ENCODE data around the gene DDA1. TPM values are rescaled to one million over a fixed set of nuclear protein-coding genes. Genes with fewer than 3 reads are reported as not detected.
A peak's percentile ranks its signal among the peaks of the same experiment; 100 is the strongest.

The DDA1 gene
- total and polyA plus RNA-seq, 3 experiments from 2014 or later = 34.7 to 51.1 (median 47.9) TPM

- no peak for DNase-seq
- POLR2A ChIA-PET = no interaction called here
These were observed 15.2 kb downstream of the DDA1 start for GRCh38 chr19:17324357-17325114.

GRCh38 chr19:17325133-17325532 lies 15.8 kb downstream of the DDA1 start:
- H3K4me1 ChIP-seq (ENCODE audit: insufficient read depth, low read length) = peaks cover 9% of the 10 kb centered on the region
- DNase-seq = no peak
- no peaks in the 10 kb centered on the region for H3K36me3 ChIP-seq (ENCODE audit: insufficient read depth, low read length)
- H3K4me3 ChIP-seq (ENCODE audit: low read length) = no peak overlapping the region
- Mint-ChIP-seq H3K9me3 (no peaks in the 10 kb centered on the region), H3K27ac (no peak overlapping the region), H3K4me3 (peak overlapping the region in 1 of 7 donors; percentile 76), H3K4me1 (peaks cover 3 to 25% (median 9%) of the 10 kb centered on the region in 3 donors), H3K27me3 (no peaks in the 10 kb centered on the region), H3K36me3 (peaks cover 0 to 20% (median 2%) of the 10 kb centered on the region in 3 donors)
- CTCF ChIA-PET = interaction anchor here (0.7 to 1.0 kb wide), 2 partner anchors 10 to 16 kb away, joined by 3 to 6 read pairs; partner anchors contain the start of gene DDA1
- H3K9me3 ChIP-seq (ENCODE audit: low read length) = no peaks in the 10 kb centered on the region
- POLR2A ChIA-PET = interaction anchor here (2.0 kb wide), 1 partner anchor 16 kb away, joined by 5 read pairs; the partner anchor contains the start of gene DDA1
- no peak overlapping the region for H3K27ac ChIP-seq (ENCODE audit: low read depth, low read length)
- H3K27me3 ChIP-seq (ENCODE audit: insufficient read depth, low read length, poor library complexity, severe bottlenecking) = no peaks in the 10 kb centered on the region

More at GRCh38 chr19:17324357-17325114, 15.2 kb downstream of the DDA1 start:
- Histone ChIP-seq H3K4me3 (ENCODE audit: low read length) (no peak overlapping the region), H3K27ac (ENCODE audit: low read depth, low read length) (no peak overlapping the region), H3K9me3 (ENCODE audit: low read length) (no peaks in the 10 kb centered on the region), H3K27me3 (ENCODE audit: insufficient read depth, low read length, poor library complexity, severe bottlenecking) (no peaks in the 10 kb centered on the region), H3K4me1 (ENCODE audit: insufficient read depth, low read length) (peaks cover 6% of the 10 kb centered on the region), H3K36me3 (ENCODE audit: insufficient read depth, low read length) (no peaks in the 10 kb centered on the region)
- no peaks in the 10 kb centered on the region for H3K9me3 Mint-ChIP-seq
- H3K4me3 Mint-ChIP-seq = peak overlapping the region in 2 of 7 donors; percentile 24 to 27
- H3K27me3 Mint-ChIP-seq = no peaks in the 10 kb centered on the region
- CTCF ChIA-PET = interaction anchor here (0.7 to 1.0 kb wide), 2 partner anchors 11 to 15 kb away, joined by 3 to 6 read pairs; partner anchors contain the start of gene DDA1
- H3K4me1 Mint-ChIP-seq = peaks cover 0 to 20% (median 9%) of the 10 kb centered on the region in 3 donors
- H3K36me3 Mint-ChIP-seq = peaks cover 0 to 26% (median 5%) of the 10 kb centered on the region in 3 donors
- H3K27ac Mint-ChIP-seq = no peak overlapping the region

GRCh38 chr19:17325881-17326594 lies 16.7 kb downstream of the DDA1 start:
- H3K27me3 Mint-ChIP-seq = no peaks in the 10 kb centered on the region
- DNase-seq = no peak
- H3K36me3 Mint-ChIP-seq = peaks cover 0 to 11% (median 1%) of the 10 kb centered on the region in 3 donors
- H3K4me1 Mint-ChIP-seq = peaks cover 5 to 30% (median 9%) of the 10 kb centered on the region in 3 donors
- no peak overlapping the region for H3K27ac ChIP-seq (ENCODE audit: low read depth, low read length)
- H3K4me3 ChIP-seq (ENCODE audit: low read length) = no peak overlapping the region
- H3K27me3 ChIP-seq (ENCODE audit: insufficient read depth, low read length, poor library complexity, severe bottlenecking) = no peaks in the 10 kb centered on the region
- H3K9me3 ChIP-seq (ENCODE audit: low read length) = no peaks in the 10 kb centered on the region
- peaks cover 9% of the 10 kb centered on the region for H3K4me1 ChIP-seq (ENCODE audit: insufficient read depth, low read length)
- no peaks in the 10 kb centered on the region for H3K36me3 ChIP-seq (ENCODE audit: insufficient read depth, low read length)
- H3K9me3 Mint-ChIP-seq = no peaks in the 10 kb centered on the region
- peak overlapping the region in 3 of 8 donors; percentile 7 to 91 (median 32) for H3K27ac Mint-ChIP-seq
- ChIA-PET POLR2A (interaction anchor here (2.0 kb wide), 1 partner anchor 17 kb away, joined by 5 read pairs; the partner anchor contains the start of gene DDA1), CTCF (interaction anchor here (1.8 kb wide), 1 partner anchor 17 kb away, joined by 6 read pairs; the partner anchor contains the start of gene DDA1)
- H3K4me3 Mint-ChIP-seq = peak overlapping the region in 3 of 7 donors; percentile 13 to 76 (median 50)

- peak overlapping the region in 4 of 7 donors; percentile 43 to 58 (median 50) for H3K4me3 Mint-ChIP-seq
- Histone ChIP-seq H3K27ac (ENCODE audit: low read depth, low read length) (no peak overlapping the region), H3K9me3 (ENCODE audit: low read length) (no peaks in the 10 kb centered on the region), H3K36me3 (ENCODE audit: insufficient read depth, low read length) (no peaks in the 10 kb centered on the region), H3K4me3 (ENCODE audit: low read length) (no peak overlapping the region), H3K4me1 (ENCODE audit: insufficient read depth, low read length) (peaks cover 9% of the 10 kb centered on the region), H3K27me3 (ENCODE audit: insufficient read depth, low read length, poor library complexity, severe bottlenecking) (no peaks in the 10 kb centered on the region)
- H3K27ac Mint-ChIP-seq = peak overlapping the region in 4 of 8 donors; percentile 7 to 91 (median 56)
- CTCF ChIA-PET = interaction anchor here (1.8 kb wide), 1 partner anchor 18 kb away, joined by 6 read pairs; the partner anchor contains the start of gene DDA1
- no peak for DNase-seq
- peaks cover 0 to 8% (median 1%) of the 10 kb centered on the region in 3 donors for H3K36me3 Mint-ChIP-seq
- POLR2A ChIA-PET = interaction anchor here (2.0 kb wide), 1 partner anchor 18 kb away, joined by 5 read pairs; the partner anchor contains the start of gene DDA1
- H3K9me3 Mint-ChIP-seq = no peaks in the 10 kb centered on the region
- peaks cover 5 to 30% (median 9%) of the 10 kb centered on the region in 3 donors for H3K4me1 Mint-ChIP-seq
- no peaks in the 10 kb centered on the region for H3K27me3 Mint-ChIP-seq
These were observed 17.2 kb downstream of the DDA1 start for GRCh38 chr19:17326595-17326966.

GRCh38 chr19:17327068-17327653 lies 17.8 kb downstream of the DDA1 start:
- ChIA-PET CTCF (interaction anchor here (0.6 to 1.8 kb wide), 2 partner anchors 10 to 18 kb away, joined by 3 to 6 read pairs; partner anchors contain the start of gene DDA1), POLR2A (interaction anchor here (2.0 kb wide), 1 partner anchor 18 kb away, joined by 5 read pairs; the partner anchor contains the start of gene DDA1)
- H3K27ac Mint-ChIP-seq = peak overlapping the region in 3 of 8 donors; percentile 7 to 66 (median 46)
- no peak for DNase-seq
- H3K9me3 ChIP-seq (ENCODE audit: low read length) = no peaks in the 10 kb centered on the region
- H3K27me3 Mint-ChIP-seq = no peaks in the 10 kb centered on the region
- no peaks in the 10 kb centered on the region for H3K9me3 Mint-ChIP-seq
- H3K36me3 Mint-ChIP-seq = peaks cover 0 to 8% (median 1%) of the 10 kb centered on the region in 3 donors
- H3K27me3 ChIP-seq (ENCODE audit: insufficient read depth, low read length, poor library complexity, severe bottlenecking) = no peaks in the 10 kb centered on the region
- H3K4me3 ChIP-seq (ENCODE audit: low read length) = no peak overlapping the region
- H3K27ac ChIP-seq (ENCODE audit: low read depth, low read length) = no peak overlapping the region
- peaks cover 5 to 30% (median 9%) of the 10 kb centered on the region in 3 donors for H3K4me1 Mint-ChIP-seq
- H3K4me3 Mint-ChIP-seq = peak overlapping the region; percentile 39 to 83 (median 50)
- peaks cover 9% of the 10 kb centered on the region for H3K4me1 ChIP-seq (ENCODE audit: insufficient read depth, low read length)
- no peaks in the 10 kb centered on the region for H3K36me3 ChIP-seq (ENCODE audit: insufficient read depth, low read length)

GRCh38 chr19:17327654-17328516 lies 18.5 kb downstream of the DDA1 start:
- H3K27ac ChIP-seq (ENCODE audit: low read depth, low read length) = peak overlapping the region; percentile 65
- POLR2A ChIA-PET = interaction anchor here (0.6 to 0.9 kb wide), 2 partner anchors 10 to 19 kb away, joined by 5 to 8 read pairs; partner anchors contain the start of gene DDA1

More at GRCh38 chr19:17327654-17328516, 18.5 kb downstream of the DDA1 start:
- H3K9me3 Mint-ChIP-seq = no peaks in the 10 kb centered on the region
- Histone ChIP-seq H3K4me1 (ENCODE audit: insufficient read depth, low read length) (peaks cover 9% of the 10 kb centered on the region), H3K27me3 (ENCODE audit: insufficient read depth, low read length, poor library complexity, severe bottlenecking) (no peaks in the 10 kb centered on the region), H3K9me3 (ENCODE audit: low read length) (no peaks in the 10 kb centered on the region), H3K36me3 (ENCODE audit: insufficient read depth, low read length) (no peaks in the 10 kb centered on the region), H3K4me3 (ENCODE audit: low read length) (peak overlapping the region; percentile 61)
- peaks cover 0 to 3% (median 1%) of the 10 kb centered on the region in 3 donors for H3K36me3 Mint-ChIP-seq
- CTCF ChIA-PET = interaction anchor here (0.6 to 2.1 kb wide), 4 partner anchors 11 to 23 kb away, joined by 3 to 6 read pairs (median 4); partner anchors contain the start of genes DDA1 and MRPL34
- H3K27ac Mint-ChIP-seq = peak overlapping the region in 6 of 8 donors; percentile 35 to 86 (median 70)
- DNase-seq = peak; percentile 48 to 73 (median 56)
- H3K27me3 Mint-ChIP-seq = no peaks in the 10 kb centered on the region
- peak overlapping the region; percentile 65 to 84 (median 77) for H3K4me3 Mint-ChIP-seq
- H3K4me1 Mint-ChIP-seq = peaks cover 4 to 23% (median 9%) of the 10 kb centered on the region in 3 donors

Data from CD8-positive, alpha-beta memory T cell (primary cell).